ENCODE results near the gene BUD13. TPM values are rescaled to one million over a fixed set of nuclear protein-coding genes. Genes with fewer than 3 reads are reported as not detected.

BUD13 gene
- total RNA-seq, 4 donors from 2014 or later: 9.0 to 14.1 (median 12.3) TPM

- H3K27me3 ChIP-seq: no peaks in the 10 kb centered on the region
- intact Hi-C loops (cut with DNase I; ENCODE audit: low total_unique reads): loop anchor here (2.0 to 5.0 kb wide), 3 partner anchors 15 to 539 kb away; partner anchors contain the start of genes BUD13, CEP164 and SIK3
- peak within 1 kb of the TSS; percentile 83 to 89 (median 88) for H3K27ac ChIP-seq
- peak within 1 kb of the TSS; percentile 78 to 98 (median 96) for H3K4me3 ChIP-seq
- no peaks in the 10 kb centered on the region for H3K9me3 ChIP-seq
- ATAC-seq (peak; percentile 85 to 88), DNase-seq (peak; percentile 68 to 69)
- TF ChIP-seq POLR2A (IDR thresholded peaks at IDR 0.05) (peak; percentile 61 to 77), CTCF (IDR thresholded peaks at IDR 0.05 in 4 of 5, conservative IDR thresholded peaks at IDR 0.05 in 1 of 5) (peak in 1 of 5 experiments; percentile 9)
- in situ Hi-C loops (cut with MboI; ENCODE audit: low sequenced_read_pairs in 4 of 4): loop anchor here in 2 of 4 donors (10.0 kb wide), 2 partner anchors 317 to 437 kb away; no protein-coding TSS in a partner anchor
- peaks cover 17 to 18% of the 10 kb centered on the region in 2 donors for H3K4me1 ChIP-seq
- peaks cover 5 to 40% of the 10 kb centered on the region in 2 donors for H3K36me3 ChIP-seq
Observed at GRCh38 chr11:116787786-116788486, 15.1 kb upstream of the BUD13 start, which contains the start of gene ZPR1. ZPR1 (minus strand) TSS chr11:116788023; CDS start chr11:116787990, 33 bp downstream.

- no peak for TF ChIP-seq CTCF (IDR thresholded peaks at IDR 0.05 in 4 of 5, conservative IDR thresholded peaks at IDR 0.05 in 1 of 5)
- no peak for TF ChIP-seq POLR2A (IDR thresholded peaks at IDR 0.05)
- Histone ChIP-seq H3K27ac (peak overlapping the region; percentile 83 to 89 (median 88)), H3K36me3 (peaks cover 5 to 46% of the 10 kb centered on the region in 2 donors), H3K9me3 (no peaks in the 10 kb centered on the region), H3K4me1 (peaks cover 17 to 18% of the 10 kb centered on the region in 2 donors), H3K27me3 (no peaks in the 10 kb centered on the region), H3K4me3 (peak overlapping the region; percentile 78 to 98 (median 96))
- intact Hi-C loops (cut with DNase I; ENCODE audit: low total_unique reads): loop anchor here (2.0 to 5.0 kb wide), 2 partner anchors 15 to 540 kb away; partner anchors contain the start of genes BUD13 and CEP164
- DNase-seq: no peak
- ATAC-seq: no peak
- in situ Hi-C loops (cut with MboI; ENCODE audit: low sequenced_read_pairs in 4 of 4): loop anchor here in 2 of 4 donors (10.0 kb wide), 2 partner anchors 317 to 437 kb away; no protein-coding TSS in a partner anchor
Observed at GRCh38 chr11:116787436-116787785, 14.6 kb upstream of the BUD13 start.

GRCh38 chr11:116786966-116787365 is 14.2 kb upstream of the BUD13 start:
- peak overlapping the region in 3 of 4 donors; percentile 87 to 89 (median 88) for H3K27ac ChIP-seq
- TF ChIP-seq POLR2A (IDR thresholded peaks at IDR 0.05) (no peak), CTCF (IDR thresholded peaks at IDR 0.05 in 4 of 5, conservative IDR thresholded peaks at IDR 0.05 in 1 of 5) (no peak)

GRCh38 chr11:116786326-116786725 is 13.5 kb upstream of the BUD13 start:
- Histone ChIP-seq H3K4me1 (peaks cover 13 to 15% of the 10 kb centered on the region in 2 donors), H3K36me3 (peaks cover 5 to 56% of the 10 kb centered on the region in 2 donors), H3K4me3 (no peak overlapping the region), H3K9me3 (no peaks in the 10 kb centered on the region), H3K27ac (no peak overlapping the region), H3K27me3 (no peaks in the 10 kb centered on the region)
- no peak for DNase-seq
- TF ChIP-seq POLR2A (IDR thresholded peaks at IDR 0.05) (no peak), CTCF (IDR thresholded peaks at IDR 0.05 in 4 of 5, conservative IDR thresholded peaks at IDR 0.05 in 1 of 5) (no peak)
- intact Hi-C loops (cut with DNase I; ENCODE audit: low total_unique reads) (loop anchor here (2.0 to 5.0 kb wide), 2 partner anchors 14 to 541 kb away; partner anchors contain the start of genes BUD13 and CEP164), in situ Hi-C loops (cut with MboI; ENCODE audit: low sequenced_read_pairs in 4 of 4) (loop anchor here in 2 of 4 donors (10.0 kb wide), 2 partner anchors 318 to 438 kb away; no protein-coding TSS in a partner anchor)
- ATAC-seq: no peak

More at GRCh38 chr11:116786966-116787365, 14.2 kb upstream of the BUD13 start:
- intact Hi-C loops (cut with DNase I; ENCODE audit: low total_unique reads): loop anchor here (2.0 to 5.0 kb wide), 2 partner anchors 14 to 540 kb away; partner anchors contain the start of genes BUD13 and CEP164
- DNase-seq (no peak), ATAC-seq (no peak)
- peaks cover 17 to 18% of the 10 kb centered on the region in 2 donors for H3K4me1 ChIP-seq
- H3K27me3 ChIP-seq: no peaks in the 10 kb centered on the region
- no peaks in the 10 kb centered on the region for H3K9me3 ChIP-seq
- peak overlapping the region; percentile 78 to 98 (median 96) for H3K4me3 ChIP-seq
- in situ Hi-C loops (cut with MboI; ENCODE audit: low sequenced_read_pairs in 4 of 4): loop anchor here in 2 of 4 donors (10.0 kb wide), 2 partner anchors 318 to 438 kb away; no protein-coding TSS in a partner anchor
- peaks cover 5 to 50% of the 10 kb centered on the region in 2 donors for H3K36me3 ChIP-seq

Measured in gastrocnemius medialis (tissue), 4 donors.